ENCODE measurements around the gene PTH. TPM values are rescaled to one million over a fixed set of nuclear protein-coding genes. Genes with fewer than 3 reads are reported as not detected.

PTH gene
- total RNA-seq (ENCODE audit: low replicate concordance) = not detected in 2 replicates

GRCh38 chr11:13495929-13496328 is at the start of gene PTH:
TSS of gene PTH (minus strand) at chr11:13495997. CDS start at chr11:13492855, 3,142 bp downstream.
- no peak within 1 kb of the TSS for H3K4me3 Mint-ChIP-seq

GRCh38 chr11:13538044-13538443 is 42.2 kb upstream of the PTH start:
- no peak overlapping the region for H3K4me2 ChIP-seq
- H3F3A ChIP-seq (ENCODE audit: low read depth) = no peaks in the 10 kb centered on the region
- H3K36me3 Mint-ChIP-seq = no peaks in the 10 kb centered on the region
- TF ChIP-seq EZH2 (IDR thresholded peaks at IDR 0.05) (no peak), CTCF (IDR thresholded peaks at IDR 0.05) (no peak)
- no peak overlapping the region for H3K27ac ChIP-seq
- H3K9me3 ChIP-seq (ENCODE audit: low read depth) = peaks cover 2% of the 10 kb centered on the region
- no peak overlapping the region for H2AFZ ChIP-seq (replicated peaks)
- no peak overlapping the region for H3K4me3 Mint-ChIP-seq
- H4K20me1 ChIP-seq (ENCODE audit: low read depth) = no peaks in the 10 kb centered on the region
- H3K4me1 Mint-ChIP-seq = no peaks in the 10 kb centered on the region
- H3K27me3 Mint-ChIP-seq (ENCODE audit: insufficient read depth, low read depth) = peaks cover 5% of the 10 kb centered on the region
- H3K79me2 ChIP-seq (ENCODE audit: low read depth) = no peaks in the 10 kb centered on the region
- H3K9me3 Mint-ChIP-seq = peaks cover 22% of the 10 kb centered on the region
- no peaks in the 10 kb centered on the region for H3K27me3 ChIP-seq
- no peak overlapping the region for H3K9ac ChIP-seq
- H3K4me1 ChIP-seq = no peaks in the 10 kb centered on the region
- no peaks in the 10 kb centered on the region for H3K36me3 ChIP-seq
- no peak for DNase-seq (ENCODE audit: low spot score)
- H3K27ac Mint-ChIP-seq = no peak overlapping the region
- no peak overlapping the region for H3K4me3 ChIP-seq

More at GRCh38 chr11:13495929-13496328, at the start of gene PTH:
- no peak within 1 kb of the TSS for H3K4me2 ChIP-seq
- TF ChIP-seq EZH2phosphoT487 (IDR thresholded peaks at IDR 0.05) = no peak
- peaks cover 9% of the 10 kb centered on the region for H3F3A ChIP-seq (ENCODE audit: low read depth)
- no peaks in the 10 kb centered on the region for H3K27me3 ChIP-seq
- Mint-ChIP-seq H3K36me3 (no peaks in the 10 kb centered on the region), H3K27me3 (ENCODE audit: insufficient read depth, low read depth) (no peaks in the 10 kb centered on the region), H3K9me3 (no peaks in the 10 kb centered on the region), H3K27ac (no peak within 1 kb of the TSS), H3K4me1 (peaks cover 2% of the 10 kb centered on the region)
- no peak within 1 kb of the TSS for H3K27ac ChIP-seq
- no peaks in the 10 kb centered on the region for H3K36me3 ChIP-seq
- peak within 1 kb of the TSS; percentile 28 for H2AFZ ChIP-seq (replicated peaks)
- H3K9ac ChIP-seq = no peak within 1 kb of the TSS
- H3K9me3 ChIP-seq (ENCODE audit: low read depth) = no peaks in the 10 kb centered on the region
- H3K4me3 ChIP-seq = no peak within 1 kb of the TSS
- H3K79me2 ChIP-seq (ENCODE audit: low read depth) = no peaks in the 10 kb centered on the region
- H4K20me1 ChIP-seq (ENCODE audit: low read depth) = no peaks in the 10 kb centered on the region
- peaks cover 10% of the 10 kb centered on the region for H3K4me1 ChIP-seq
- no peak for DNase-seq (ENCODE audit: low spot score)

GRCh38 chr11:13535819-13536218 is 40.0 kb upstream of the PTH start:
- Histone ChIP-seq H3K4me2 (no peak overlapping the region), H3K27me3 (no peaks in the 10 kb centered on the region), H3K9me3 (ENCODE audit: low read depth) (no peaks in the 10 kb centered on the region), H3K9ac (no peak overlapping the region), H3K27ac (no peak overlapping the region), H2AFZ (replicated peaks) (no peak overlapping the region), H3K36me3 (no peaks in the 10 kb centered on the region), H3F3A (ENCODE audit: low read depth) (no peaks in the 10 kb centered on the region), H4K20me1 (ENCODE audit: low read depth) (no peaks in the 10 kb centered on the region), H3K4me3 (no peak overlapping the region), H3K4me1 (no peaks in the 10 kb centered on the region), H3K79me2 (ENCODE audit: low read depth) (no peaks in the 10 kb centered on the region)
- TF ChIP-seq CTCF (IDR thresholded peaks at IDR 0.05) (peak; percentile 28), EZH2 (IDR thresholded peaks at IDR 0.05) (no peak), EZH2phosphoT487 (IDR thresholded peaks at IDR 0.05) (no peak)
- no peaks in the 10 kb centered on the region for H3K36me3 Mint-ChIP-seq
- no peak overlapping the region for H3K4me3 Mint-ChIP-seq
- peaks cover 6% of the 10 kb centered on the region for H3K27me3 Mint-ChIP-seq (ENCODE audit: insufficient read depth, low read depth)
- peak; percentile 18 for DNase-seq (ENCODE audit: low spot score)
- peaks cover 20% of the 10 kb centered on the region for H3K9me3 Mint-ChIP-seq
- no peaks in the 10 kb centered on the region for H3K4me1 Mint-ChIP-seq
- H3K27ac Mint-ChIP-seq = no peak overlapping the region

GRCh38 chr11:13534358-13534757 is 38.6 kb upstream of the PTH start:
- Mint-ChIP-seq H3K9me3 (peaks cover 17% of the 10 kb centered on the region), H3K27me3 (ENCODE audit: insufficient read depth, low read depth) (peaks cover 6% of the 10 kb centered on the region), H3K4me3 (no peak overlapping the region), H3K36me3 (no peaks in the 10 kb centered on the region), H3K27ac (no peak overlapping the region), H3K4me1 (no peaks in the 10 kb centered on the region)
- Histone ChIP-seq H4K20me1 (ENCODE audit: low read depth) (no peaks in the 10 kb centered on the region), H2AFZ (replicated peaks) (no peak overlapping the region), H3F3A (ENCODE audit: low read depth) (no peaks in the 10 kb centered on the region), H3K4me1 (no peaks in the 10 kb centered on the region), H3K9ac (no peak overlapping the region), H3K4me2 (no peak overlapping the region), H3K27me3 (no peaks in the 10 kb centered on the region), H3K79me2 (ENCODE audit: low read depth) (no peaks in the 10 kb centered on the region), H3K36me3 (no peaks in the 10 kb centered on the region), H3K9me3 (ENCODE audit: low read depth) (no peaks in the 10 kb centered on the region), H3K4me3 (no peak overlapping the region), H3K27ac (no peak overlapping the region)
- DNase-seq (ENCODE audit: low spot score) = no peak
- TF ChIP-seq EZH2 (IDR thresholded peaks at IDR 0.05) (no peak), CTCF (IDR thresholded peaks at IDR 0.05) (no peak), EZH2phosphoT487 (IDR thresholded peaks at IDR 0.05) (no peak)
